Aorta (tissue), 5 donors: ENCODE measurements around the gene OOSP3. TPM values are rescaled to one million over a fixed set of nuclear protein-coding genes. Genes with fewer than 3 reads are reported as not detected.

Experiments used
- ATAC-seq: fragments of 200-7000 bp; cut with Tn5 transposase; one replicate; pipeline ENCODE4 v1.9.1; 2022; ENCODE audit warnings: moderate library complexity; ENCODE audit not compliant: low FRiP score
- DNase-seq, 2 donors: peaks; one replicate each; pipeline ENCODE4 v3.0.0-alpha.2; 2020
- H3K27ac ChIP-seq, 2 donors: one replicate each; pipeline ENCODE4 v1.5.1; 2013; ENCODE audit warnings: low read length in 2 of 2, mild to moderate bottlenecking in 2 of 2, moderate library complexity in 2 of 2, control low read depth in 1 of 2, inconsistent platforms in 1 of 2, low read depth in 1 of 2
- H3K27me3 ChIP-seq, 2 donors: one replicate each; pipeline ENCODE4 v1.6.1; 2013; ENCODE audit warnings: control low read depth in 1 of 2, low read length in 1 of 2, mild to moderate bottlenecking in 1 of 2, moderate library complexity in 1 of 2; ENCODE audit not compliant: insufficient read depth in 2 of 2, control insufficient read depth in 1 of 2
- H3K36me3 ChIP-seq, 2 donors: one replicate each; pipeline ENCODE4 v1.6.1; 2013; ENCODE audit warnings: control low read depth in 1 of 2, low read length in 1 of 2, mild to moderate bottlenecking in 1 of 2; ENCODE audit not compliant: insufficient read depth in 2 of 2, control insufficient read depth in 1 of 2
- H3K4me1 ChIP-seq, 2 donors: one replicate each; pipeline ENCODE4 v1.6.1; 2013; ENCODE audit warnings: low read length in 2 of 2, control low read depth in 1 of 2, mild to moderate bottlenecking in 1 of 2, moderate library complexity in 1 of 2; ENCODE audit not compliant: insufficient read depth in 2 of 2, control insufficient read depth in 1 of 2
- H3K4me3 ChIP-seq, 2 donors: one replicate each; pipeline ENCODE4 v1.5.1; 2013; ENCODE audit warnings: low read length in 2 of 2, control low read depth in 1 of 2, mild to moderate bottlenecking in 1 of 2
- H3K9me3 ChIP-seq: one replicate; pipeline ENCODE4 v1.6.1; 2013; ENCODE audit warnings: mild to moderate bottlenecking, low read length; ENCODE audit not compliant: control insufficient read depth
- WGBS, 2 donors: extraction: QIAGEN DNeasy Blood & Tissue Kit; methylation state at CpG; one replicate each; pipeline ENCODE4 v1.1.7; 2013; 5-methylcytosine and 5-hydroxymethylcytosine counted together
- intact Hi-C, 2 donors: fragments of 100-400 bp; cut with DNase I; formaldehyde crosslinking; loops; one replicate each; pipeline versions ENCODE4 v1.14.2 to v1.15.0; 2022
- polyA plus RNA-seq, 2 donors: library from polyadenylated mRNA; stranded (reverse); fragments of 200-250 nt; gene quantifications; one replicate each; pipeline ENCODE4 v1.2.3, GENCODE V29; 2013
- total RNA-seq, 2 donors: library from RNA; stranded (reverse); fragmentation: NEBNext Ultra II Directional; extraction: Animal tissue kit (Norgen Biotek cat#: 25700); gene quantifications; one replicate each; pipeline ENCODE4 v1.2.1, GENCODE V29; 2021
- donor health status: healthy with polysubstance abuse.
- donor health status: Bipolar disorder and iron deficiency.
- donor health status: DM: no; HTN: no; CAD: no.
- donor health status: DM: no; HTN: no; CAD: no.
- donor health status: DM: yes; HTN: yes; CAD: no.

The OOSP3 gene
- total and polyA plus RNA-seq, 4 donors, result not detected

GRCh38 chr11:59944720-59945119 is 66.1 kb downstream of the OOSP3 start:
- no peaks in the 10 kb centered on the region for H3K27me3 ChIP-seq
- no peaks in the 10 kb centered on the region for H3K4me1 ChIP-seq
- intact Hi-C loops, result no loop called here
- no peak for DNase-seq
- ATAC-seq, result no peak
- no peak overlapping the region for H3K27ac ChIP-seq
- H3K4me3 ChIP-seq, result no peak overlapping the region
- no peaks in the 10 kb centered on the region for H3K36me3 ChIP-seq
- WGBS, 2 donors, result 11 to 20% methylated on average over 2 of the region's 2 CpGs
- H3K9me3 ChIP-seq, result peaks cover 2% of the 10 kb centered on the region

Other genes with a start within 250 kb of the OOSP3 start
- 10 to 100 TPM; 23.7 to 29.6 TPM for gene PATL1, start 209.7 kb upstream of the OOSP3 start, total RNA-seq
- 1 to 10 TPM; 8.2 to 9.6 TPM for gene PATL1, start 209.7 kb upstream of the OOSP3 start, polyA plus RNA-seq
- gene OR10V1, start 164.9 kb upstream of the OOSP3 start, total RNA-seq, result not detected
- gene OR10V1, start 164.9 kb upstream of the OOSP3 start, polyA plus RNA-seq, result not detected
- gene STX3, start 123.4 kb upstream of the OOSP3 start, total RNA-seq, result 10 to 100 TPM; 22.5 to 23.2 TPM
- gene STX3, start 123.4 kb upstream of the OOSP3 start, polyA plus RNA-seq, result 10 to 100 TPM; 12.7 to 21.0 TPM
- gene MRPL16, start 68.0 kb upstream of the OOSP3 start, total RNA-seq, result 10 to 100 TPM; 25.3 to 29.1 TPM
- gene MRPL16, start 68.0 kb upstream of the OOSP3 start, polyA plus RNA-seq, result 10 to 100 TPM; 25.0 to 46.5 TPM
- not detected for gene CBLIF, start 33.3 kb upstream of the OOSP3 start, total RNA-seq
- under 1 TPM in 1 of 2 donors, not detected in 1; 0.05 TPM for gene CBLIF, start 33.3 kb upstream of the OOSP3 start, polyA plus RNA-seq
- gene TCN1, start 12.3 kb upstream of the OOSP3 start, total RNA-seq, result not detected
- gene TCN1, start 12.3 kb upstream of the OOSP3 start, polyA plus RNA-seq, result not detected
- not detected for gene OOSP1, start 59.6 kb downstream of the OOSP3 start, total RNA-seq
- gene OOSP1, start 59.6 kb downstream of the OOSP3 start, polyA plus RNA-seq, result not detected
- gene OOSP4A, start 85.3 kb downstream of the OOSP3 start, total RNA-seq, result not detected
- gene OOSP4A, start 85.3 kb downstream of the OOSP3 start, polyA plus RNA-seq, result not detected
- gene OOSP4B, start 138.4 kb downstream of the OOSP3 start, total RNA-seq, result not detected
- gene OOSP4B, start 138.4 kb downstream of the OOSP3 start, polyA plus RNA-seq, result not detected
- not detected for gene OOSP2, start 161.6 kb downstream of the OOSP3 start, total RNA-seq
- gene OOSP2, start 161.6 kb downstream of the OOSP3 start, polyA plus RNA-seq, result not detected
- gene MS4A3, start 177.9 kb downstream of the OOSP3 start, total RNA-seq, result not detected
- gene MS4A3, start 177.9 kb downstream of the OOSP3 start, polyA plus RNA-seq, result not detected
- 1 to 10 TPM in 1 of 2 donors, under 1 TPM in 1; 0.55 to 8.2 TPM for gene MS4A2, start 209.9 kb downstream of the OOSP3 start, total RNA-seq
- 1 to 10 TPM in 1 of 2 donors, under 1 TPM in 1; 0.51 to 2.5 TPM for gene MS4A2, start 209.9 kb downstream of the OOSP3 start, polyA plus RNA-seq